Mesendoderm (in vitro differentiated cells): Measurements from ENCODE around the gene BCL7C.

ENCODE experiments used
- DNase-seq: peaks from one replicate; pipeline ENCODE4 v3.0.0; 2013
- H2AK5ac ChIP-seq: 2 replicates; pipeline ENCODE4 v1.6.1; 2013; ENCODE audit warnings: low read length, inconsistent platforms
- H2BK120ac ChIP-seq: 2 replicates; pipeline ENCODE4 v1.6.1; 2013; ENCODE audit warnings: low read depth, mild to moderate bottlenecking, low read length, moderate library complexity, mixed read lengths
- H2BK15ac ChIP-seq: replicated peaks from 2 replicates; pipeline ENCODE4 v1.6.1; 2013; ENCODE audit warnings: low read depth, mild to moderate bottlenecking, moderate library complexity
- H2BK5ac ChIP-seq: 2 replicates; pipeline ENCODE4 v1.6.1; 2013; ENCODE audit warnings: low read length, inconsistent platforms
- H3K18ac ChIP-seq: 2 replicates; pipeline ENCODE4 v1.6.1; 2013; ENCODE audit warnings: mild to moderate bottlenecking, low read length, mixed read lengths
- H3K23ac ChIP-seq: one replicate; pipeline ENCODE4 v1.6.1; 2013; ENCODE audit warnings: low read length
- H3K27ac ChIP-seq: 2 replicates; pipeline ENCODE4 v1.5.1; 2013; ENCODE audit warnings: low read depth, mild to moderate bottlenecking, inconsistent platforms, low read length, moderate library complexity
- H3K27me3 ChIP-seq: 2 replicates; pipeline ENCODE4 v1.6.1; 2013; ENCODE audit warnings: low read length, control low read depth, mild to moderate bottlenecking, inconsistent platforms; ENCODE audit not compliant: insufficient read depth, poor library complexity
- H3K36me3 ChIP-seq: 2 replicates; pipeline ENCODE4 v1.6.1; 2013; ENCODE audit warnings: low read length, inconsistent platforms; ENCODE audit not compliant: control insufficient read depth, insufficient read depth
- H3K4ac ChIP-seq: one replicate; pipeline ENCODE4 v1.6.1; 2013; ENCODE audit warnings: low read depth, mild to moderate bottlenecking, low read length, moderate library complexity
- H3K4me1 ChIP-seq: 2 replicates; pipeline ENCODE4 v1.6.1; 2013; ENCODE audit warnings: low read depth, low read length, inconsistent platforms; ENCODE audit not compliant: control insufficient read depth
- H3K4me2 ChIP-seq: 2 replicates; pipeline ENCODE4 v1.6.1; 2013; ENCODE audit warnings: low read length
- H3K4me3 ChIP-seq: 2 replicates; pipeline ENCODE4 v1.5.1; 2013; ENCODE audit warnings: mild to moderate bottlenecking, low read length
- H3K56ac ChIP-seq: one replicate; pipeline ENCODE4 v1.6.1; 2013; ENCODE audit warnings: low read length
- H3K79me1 ChIP-seq: 2 replicates; pipeline ENCODE4 v1.6.1; 2013; ENCODE audit warnings: low read length, inconsistent platforms
- H3K79me2 ChIP-seq: 2 replicates; pipeline ENCODE4 v1.6.1; 2013; ENCODE audit warnings: mild to moderate bottlenecking, low read length; ENCODE audit not compliant: control insufficient read depth, insufficient read depth
- H3K9ac ChIP-seq: 2 replicates; pipeline ENCODE4 v1.6.1; 2013; ENCODE audit warnings: low read length, inconsistent platforms
- H4K5ac ChIP-seq: one replicate; pipeline ENCODE4 v1.6.1; 2013; ENCODE audit warnings: low read length
- H4K8ac ChIP-seq: one replicate; pipeline ENCODE4 v1.6.1; 2013; ENCODE audit warnings: low read depth, mild to moderate bottlenecking, control low read depth, low read length, moderate library complexity
- WGBS: extraction: QIAGEN DNeasy Blood & Tissue Kit; methylation state at CpG from one replicate; pipeline ENCODE4 v1.1.7; 2013; ENCODE audit warnings: low lambda C conversion rate, missing lambda C conversion rate; ENCODE audit not compliant: insufficient coverage; ENCODE audit errors: extremely low coverage; 5-methylcytosine and 5-hydroxymethylcytosine counted together

Gene BCL7C

DNA sequence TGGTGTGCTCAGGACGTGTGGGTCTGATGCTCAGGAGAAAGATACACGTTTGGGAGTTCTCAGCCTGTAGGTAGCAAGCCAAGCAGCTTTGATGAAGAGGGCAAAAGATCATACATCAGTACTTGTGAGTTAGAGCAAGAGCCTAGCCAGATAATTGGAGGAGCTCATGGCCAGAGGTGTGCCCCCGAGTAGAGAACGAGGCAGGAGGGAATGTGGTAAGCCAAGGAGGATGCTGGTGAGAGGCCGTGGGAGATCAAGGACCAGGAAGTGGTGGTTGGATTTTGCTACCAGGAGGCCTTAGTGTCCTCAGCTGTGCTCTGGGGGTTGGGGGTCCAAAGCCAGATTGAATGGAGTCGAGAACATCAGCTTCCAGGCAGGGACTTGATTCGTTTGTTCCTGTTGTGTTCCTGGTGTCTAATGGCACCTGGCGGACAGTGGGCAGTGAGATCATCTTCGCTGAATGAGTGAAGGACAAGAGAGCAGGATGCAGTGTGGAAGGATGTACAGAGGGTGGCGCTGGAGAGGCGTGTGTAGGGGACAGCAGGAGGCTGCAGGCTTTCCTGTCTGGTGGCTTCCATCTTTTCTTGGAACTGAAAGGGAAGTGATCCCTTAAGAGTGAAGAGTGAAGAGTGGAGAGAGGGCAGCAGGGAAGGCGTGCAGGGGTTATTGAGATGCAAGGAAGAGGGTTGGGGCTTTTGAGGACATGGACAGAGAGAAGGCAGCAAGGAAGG lies 41.1 kb upstream of the BCL7C start:
- Histone ChIP-seq H3K4me3 (no peak overlapping the region), H3K36me3 (peaks cover 18% of the 10 kb centered on the region), H3K18ac (no peak overlapping the region), H4K5ac (no peak overlapping the region), H4K8ac (no peak overlapping the region), H3K23ac (no peak overlapping the region), H3K4me2 (no peak overlapping the region), H3K79me1 (peaks cover 4% of the 10 kb centered on the region), H3K4me1 (no peaks in the 10 kb centered on the region), H2BK15ac (no peak overlapping the region), H2AK5ac (no peak overlapping the region), H3K9ac (no peak overlapping the region), H3K79me2 (no peaks in the 10 kb centered on the region), H2BK5ac (no peak overlapping the region), H3K27ac (no peak overlapping the region), H2BK120ac (no peak overlapping the region), H3K4ac (no peak overlapping the region), H3K27me3 (no peaks in the 10 kb centered on the region), H3K56ac (no peak overlapping the region)
- WGBS = no CpG with 5 or more reads among the region's 12 CpGs
- peak; percentile 87 for DNase-seq

DNA sequence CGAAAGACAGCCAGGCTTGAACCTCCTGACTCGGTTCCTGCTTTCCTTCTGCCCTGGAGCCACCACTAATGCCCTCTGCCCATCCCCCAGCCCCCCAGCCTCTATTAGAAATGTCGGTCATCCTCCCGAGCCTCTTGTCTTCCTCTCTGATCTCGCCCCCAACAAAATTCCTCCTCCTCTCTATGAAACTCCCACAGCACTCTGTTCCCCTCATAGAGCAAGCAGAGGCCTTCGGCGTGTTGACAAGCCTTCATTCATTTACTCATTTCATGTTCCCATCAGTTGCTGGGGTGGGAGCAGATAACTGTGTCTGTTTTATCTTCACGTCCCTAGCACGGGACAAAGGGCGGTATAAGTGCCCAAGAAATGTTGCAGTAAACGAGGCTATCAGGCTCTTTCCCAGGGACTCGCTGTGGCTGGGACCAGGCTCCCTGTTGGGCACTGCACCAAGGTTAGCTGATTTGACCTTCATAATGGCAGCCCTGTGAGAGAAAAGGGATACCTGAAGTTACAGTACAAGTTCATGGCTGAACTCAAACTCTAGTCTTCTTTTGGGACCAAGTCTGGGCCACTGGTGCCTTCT lies 37.3 kb upstream of the BCL7C start:
- no peak overlapping the region for H3K23ac ChIP-seq
- no peak overlapping the region for H4K5ac ChIP-seq
- peaks cover 2% of the 10 kb centered on the region for H3K79me2 ChIP-seq
- no peak overlapping the region for H3K56ac ChIP-seq
- no peaks in the 10 kb centered on the region for H3K4me1 ChIP-seq
- no peak overlapping the region for H2BK15ac ChIP-seq
- WGBS = no CpG with 5 or more reads among the region's 12 CpGs
- peaks cover 29% of the 10 kb centered on the region for H3K36me3 ChIP-seq
- peaks cover 6% of the 10 kb centered on the region for H3K79me1 ChIP-seq
- no peak overlapping the region for H2BK5ac ChIP-seq
- H3K4me2 ChIP-seq = no peak overlapping the region
- H2AK5ac ChIP-seq = no peak overlapping the region
- H3K27me3 ChIP-seq = no peaks in the 10 kb centered on the region
- no peak overlapping the region for H3K9ac ChIP-seq
- no peak overlapping the region for H3K4ac ChIP-seq
- DNase-seq = no peak
- H3K27ac ChIP-seq = no peak overlapping the region
- no peak overlapping the region for H3K4me3 ChIP-seq
- H4K8ac ChIP-seq = no peak overlapping the region
- H2BK120ac ChIP-seq = no peak overlapping the region
- H3K18ac ChIP-seq = no peak overlapping the region

DNA sequence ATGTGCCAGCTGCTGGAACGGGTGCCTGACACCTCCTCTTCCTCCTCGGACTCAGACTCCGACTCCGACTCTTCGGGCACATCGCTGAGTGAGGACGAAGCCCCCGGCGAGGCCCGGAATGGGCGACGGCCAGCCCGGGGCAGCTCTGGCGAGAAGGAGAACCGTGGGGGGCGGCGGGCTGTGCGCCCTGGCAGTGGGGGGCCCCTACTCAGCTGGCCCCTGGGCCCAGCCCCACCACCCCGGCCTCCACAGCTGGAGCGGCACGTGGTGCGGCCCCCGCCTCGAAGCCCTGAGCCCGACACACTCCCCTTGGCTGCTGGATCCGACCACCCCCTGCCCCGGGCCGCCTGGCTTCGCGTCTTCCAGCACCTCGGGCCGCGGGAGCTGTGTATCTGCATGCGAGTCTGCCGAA lies 36.3 kb upstream of the BCL7C start:
- Histone ChIP-seq H3K18ac (no peak overlapping the region), H4K8ac (no peak overlapping the region), H3K79me2 (peaks cover 4% of the 10 kb centered on the region), H3K36me3 (peaks cover 25% of the 10 kb centered on the region), H2BK15ac (no peak overlapping the region), H3K4me1 (no peaks in the 10 kb centered on the region), H3K4ac (no peak overlapping the region), H3K27me3 (no peaks in the 10 kb centered on the region), H2BK5ac (no peak overlapping the region), H3K56ac (no peak overlapping the region), H4K5ac (no peak overlapping the region), H2BK120ac (no peak overlapping the region), H3K79me1 (peaks cover 13% of the 10 kb centered on the region), H3K23ac (no peak overlapping the region), H3K4me3 (no peak overlapping the region), H2AK5ac (no peak overlapping the region), H3K9ac (no peak overlapping the region), H3K27ac (no peak overlapping the region), H3K4me2 (no peak overlapping the region)
- no CpG with 5 or more reads among the region's 35 CpGs for WGBS
- DNase-seq = no peak

DNA sequence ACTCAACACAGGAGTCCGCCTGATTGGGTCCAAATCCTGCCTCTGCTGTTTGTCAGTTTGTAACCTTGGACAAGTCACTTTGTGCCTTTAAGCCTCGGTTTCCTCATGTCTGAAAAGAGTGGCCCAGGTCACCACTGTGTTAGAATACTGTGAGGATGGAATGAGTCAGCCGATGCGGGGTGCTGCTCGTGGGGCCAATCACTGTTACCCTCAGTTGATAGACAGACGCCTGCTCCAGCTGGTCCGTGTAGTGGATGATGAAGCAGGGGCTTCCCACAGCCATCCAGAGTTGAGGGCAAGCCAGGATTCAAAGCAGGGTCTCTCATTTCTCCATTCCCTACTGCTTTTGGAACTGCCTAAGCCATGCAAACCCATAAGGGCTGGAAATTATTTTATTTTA lies 35.3 kb upstream of the BCL7C start:
- H3K9ac ChIP-seq = no peak overlapping the region
- no peak overlapping the region for H3K4me3 ChIP-seq
- no CpG with 5 or more reads among the region's 7 CpGs for WGBS
- no peak overlapping the region for H3K27ac ChIP-seq
- H2BK15ac ChIP-seq = no peak overlapping the region
- no peak overlapping the region for H3K4me2 ChIP-seq
- no peak overlapping the region for H3K56ac ChIP-seq
- no peaks in the 10 kb centered on the region for H3K4me1 ChIP-seq
- peaks cover 14% of the 10 kb centered on the region for H3K79me1 ChIP-seq
- H3K23ac ChIP-seq = no peak overlapping the region
- no peak for DNase-seq
- no peaks in the 10 kb centered on the region for H3K27me3 ChIP-seq
- no peak overlapping the region for H2BK120ac ChIP-seq
- no peak overlapping the region for H4K8ac ChIP-seq
- no peak overlapping the region for H2AK5ac ChIP-seq
- H3K4ac ChIP-seq = no peak overlapping the region
- no peak overlapping the region for H4K5ac ChIP-seq
- no peak overlapping the region for H3K18ac ChIP-seq
- H2BK5ac ChIP-seq = no peak overlapping the region
- H3K36me3 ChIP-seq = peaks cover 24% of the 10 kb centered on the region
- H3K79me2 ChIP-seq = peaks cover 12% of the 10 kb centered on the region

DNA sequence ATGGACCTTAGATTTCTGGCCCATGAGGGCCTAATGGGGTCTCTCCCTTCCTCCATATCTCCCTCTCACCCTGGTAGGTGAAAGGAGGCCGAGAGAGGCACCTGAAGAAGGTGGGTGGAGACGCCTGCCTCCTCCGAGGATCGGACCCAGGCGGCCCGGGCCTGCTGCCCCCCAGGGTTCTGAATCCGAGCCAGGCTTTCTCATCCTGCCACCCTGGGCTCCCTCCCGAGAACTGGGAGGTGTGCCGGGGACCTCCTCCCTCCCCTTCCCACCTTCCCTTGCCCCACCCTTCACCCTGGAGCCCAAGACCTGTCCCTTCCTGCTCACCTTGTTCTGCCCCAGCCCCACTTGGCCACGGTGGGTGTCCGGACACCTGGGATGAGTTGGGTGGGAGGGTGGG lies 34.5 kb upstream of the BCL7C start:
- Histone ChIP-seq H3K27me3 (no peaks in the 10 kb centered on the region), H3K4me3 (no peak overlapping the region), H3K4me1 (no peaks in the 10 kb centered on the region), H2AK5ac (no peak overlapping the region), H3K79me2 (peaks cover 12% of the 10 kb centered on the region), H4K5ac (no peak overlapping the region), H3K9ac (no peak overlapping the region), H3K36me3 (peaks cover 24% of the 10 kb centered on the region), H3K18ac (no peak overlapping the region), H4K8ac (no peak overlapping the region), H3K4ac (no peak overlapping the region), H2BK5ac (no peak overlapping the region), H3K79me1 (peaks cover 14% of the 10 kb centered on the region), H2BK120ac (no peak overlapping the region), H2BK15ac (no peak overlapping the region), H3K4me2 (no peak overlapping the region), H3K23ac (no peak overlapping the region), H3K56ac (peak overlapping the region; percentile 15), H3K27ac (no peak overlapping the region)
- WGBS = no CpG with 5 or more reads among the region's 11 CpGs
- DNase-seq = no peak
